ENCODE measurements around the gene CDH13.

Gene CDH13

DNA sequence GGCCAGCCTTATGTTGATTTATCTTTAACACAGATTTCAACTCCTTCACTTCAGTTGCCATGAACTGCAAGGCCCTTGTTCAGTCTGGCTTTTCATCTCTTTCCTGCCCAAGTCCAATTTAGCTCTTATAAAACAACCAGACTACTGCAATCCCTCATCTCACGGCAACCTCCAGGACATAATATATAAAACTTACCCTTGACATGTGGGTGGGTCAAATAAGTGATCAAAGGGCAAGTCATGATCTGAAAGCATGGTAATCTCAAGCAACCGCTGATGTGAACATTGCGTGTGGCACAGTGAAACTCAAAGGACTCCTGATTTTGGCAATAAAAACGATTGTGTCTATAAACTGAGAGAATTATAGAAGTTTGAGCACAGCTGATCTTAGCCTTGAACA, 364.6 kb downstream of the CDH13 start:
- TF ChIP-seq, protein P1, sequence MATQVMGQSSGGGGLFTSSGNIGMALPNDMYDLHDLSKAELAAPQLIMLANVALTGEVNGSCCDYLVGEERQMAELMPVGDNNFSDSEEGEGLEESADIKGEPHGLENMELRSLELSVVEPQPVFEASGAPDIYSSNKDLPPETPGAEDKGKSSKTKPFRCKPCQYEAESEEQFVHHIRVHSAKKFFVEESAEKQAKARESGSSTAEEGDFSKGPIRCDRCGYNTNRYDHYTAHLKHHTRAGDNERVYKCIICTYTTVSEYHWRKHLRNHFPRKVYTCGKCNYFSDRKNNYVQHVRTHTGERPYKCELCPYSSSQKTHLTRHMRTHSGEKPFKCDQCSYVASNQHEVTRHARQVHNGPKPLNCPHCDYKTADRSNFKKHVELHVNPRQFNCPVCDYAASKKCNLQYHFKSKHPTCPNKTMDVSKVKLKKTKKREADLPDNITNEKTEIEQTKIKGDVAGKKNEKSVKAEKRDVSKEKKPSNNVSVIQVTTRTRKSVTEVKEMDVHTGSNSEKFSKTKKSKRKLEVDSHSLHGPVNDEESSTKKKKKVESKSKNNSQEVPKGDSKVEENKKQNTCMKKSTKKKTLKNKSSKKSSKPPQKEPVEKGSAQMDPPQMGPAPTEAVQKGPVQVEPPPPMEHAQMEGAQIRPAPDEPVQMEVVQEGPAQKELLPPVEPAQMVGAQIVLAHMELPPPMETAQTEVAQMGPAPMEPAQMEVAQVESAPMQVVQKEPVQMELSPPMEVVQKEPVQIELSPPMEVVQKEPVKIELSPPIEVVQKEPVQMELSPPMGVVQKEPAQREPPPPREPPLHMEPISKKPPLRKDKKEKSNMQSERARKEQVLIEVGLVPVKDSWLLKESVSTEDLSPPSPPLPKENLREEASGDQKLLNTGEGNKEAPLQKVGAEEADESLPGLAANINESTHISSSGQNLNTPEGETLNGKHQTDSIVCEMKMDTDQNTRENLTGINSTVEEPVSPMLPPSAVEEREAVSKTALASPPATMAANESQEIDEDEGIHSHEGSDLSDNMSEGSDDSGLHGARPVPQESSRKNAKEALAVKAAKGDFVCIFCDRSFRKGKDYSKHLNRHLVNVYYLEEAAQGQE (IDR thresholded peaks at IDR 0.05; ENCODE audit: insufficient read depth in 1 of 2, low read depth in 2 of 2, low read length in 2 of 2), result no peak
- TF ChIP-seq TAF1 (IDR thresholded peaks at IDR 0.05; ENCODE audit: borderline replicate concordance, insufficient read depth, low read length) (no peak), SIN3A (IDR thresholded peaks at IDR 0.05; ENCODE audit: borderline replicate concordance, insufficient read depth, low read length) (no peak), POLR2AphosphoS5 (IDR thresholded peaks at IDR 0.05; ENCODE audit: low read depth, low read length) (no peak), FOXP2 (optimal IDR thresholded peaks at IDR 0.05; ENCODE audit: borderline replicate concordance, extremely low read depth, extremely low read length, insufficient read depth) (no peak)

DNA sequence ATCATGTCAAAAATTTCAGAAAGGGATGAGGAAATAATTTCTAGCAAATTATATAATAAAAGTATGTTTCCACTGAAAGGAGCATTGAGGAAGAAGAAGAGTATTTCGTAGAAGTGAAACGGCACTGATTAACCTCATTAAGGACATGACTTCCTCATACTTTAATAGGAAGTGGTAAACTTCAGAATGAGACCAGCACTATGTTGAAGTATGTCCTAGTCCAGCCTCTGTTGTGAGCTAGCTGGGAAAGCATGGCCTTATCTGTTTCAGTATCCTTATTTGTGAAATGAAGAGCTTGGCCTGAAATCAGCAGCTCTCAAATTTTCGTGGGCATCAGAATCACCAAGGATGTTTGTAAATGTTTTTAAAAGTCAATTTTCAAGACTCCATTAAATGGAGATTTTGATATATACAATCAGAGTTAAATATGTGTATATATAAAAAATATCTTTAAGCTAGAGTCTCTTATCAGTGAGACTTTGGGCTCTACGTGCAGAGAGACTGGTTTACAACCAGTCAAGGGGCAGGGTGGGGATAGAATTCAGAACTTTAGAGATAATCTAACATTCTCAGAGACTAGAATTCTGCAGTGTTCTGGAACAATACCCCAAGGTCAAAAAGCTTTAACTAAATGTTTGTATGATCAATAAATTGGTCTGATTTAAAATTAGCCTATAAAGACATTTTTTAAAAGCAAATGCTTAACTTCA, 365.4 kb downstream of the CDH13 start:
- TF ChIP-seq, protein P1 (IDR thresholded peaks at IDR 0.05; ENCODE audit: insufficient read depth in 1 of 2, low read depth in 2 of 2, low read length in 2 of 2), result no peak
- no peak for TF ChIP-seq TAF1 (IDR thresholded peaks at IDR 0.05; ENCODE audit: borderline replicate concordance, insufficient read depth, low read length)

DNA sequence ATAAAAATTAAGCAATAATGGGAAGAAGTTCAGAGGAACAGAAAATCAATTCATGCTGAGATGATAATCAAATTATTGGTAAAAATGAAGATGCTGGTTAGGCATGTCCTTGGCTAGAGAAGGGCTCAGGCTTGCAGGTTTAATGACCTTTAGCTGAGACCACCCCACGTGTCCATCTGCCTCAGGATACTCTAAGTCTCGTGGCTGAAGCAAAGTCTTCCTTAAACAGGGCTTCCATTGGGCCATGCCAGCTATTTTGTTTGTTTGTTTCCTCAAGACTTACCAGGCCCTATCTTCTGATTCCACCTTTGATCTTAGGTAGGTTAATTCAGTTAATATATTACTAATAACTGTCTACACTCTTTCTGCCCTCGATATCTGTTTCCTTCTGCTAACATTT, 366.0 kb downstream of the CDH13 start:
- no peak for TF ChIP-seq FOXP2 (optimal IDR thresholded peaks at IDR 0.05; ENCODE audit: borderline replicate concordance, extremely low read depth, extremely low read length, insufficient read depth)
- no peak for TF ChIP-seq POLR2AphosphoS5 (IDR thresholded peaks at IDR 0.05; ENCODE audit: low read depth, low read length)
- no peak for TF ChIP-seq SIN3A (IDR thresholded peaks at IDR 0.05; ENCODE audit: borderline replicate concordance, insufficient read depth, low read length)
- TF ChIP-seq TAF1 (IDR thresholded peaks at IDR 0.05; ENCODE audit: borderline replicate concordance, insufficient read depth, low read length), result no peak
- TF ChIP-seq, protein P1 (IDR thresholded peaks at IDR 0.05; ENCODE audit: insufficient read depth in 1 of 2, low read depth in 2 of 2, low read length in 2 of 2), result no peak

DNA sequence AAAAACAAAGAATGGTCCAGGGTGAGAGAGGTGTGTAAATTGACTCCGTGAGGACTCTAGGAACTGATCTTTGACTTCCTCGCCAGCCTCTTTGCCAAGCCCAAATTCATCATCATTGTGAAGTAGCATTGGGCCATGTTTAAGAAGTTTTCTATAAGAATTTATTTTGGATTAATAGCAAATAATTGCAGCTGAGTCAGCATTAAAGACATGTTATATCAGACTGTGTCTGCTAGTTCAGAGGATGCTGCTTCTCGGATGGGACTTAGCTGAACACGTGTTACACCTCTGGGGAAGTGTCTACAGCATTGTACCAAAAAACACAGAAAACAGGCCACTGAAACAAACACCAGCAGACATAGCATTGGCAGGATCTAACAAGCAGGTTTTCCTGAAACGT, 366.6 kb downstream of the CDH13 start:
- no peak for TF ChIP-seq POLR2AphosphoS5 (IDR thresholded peaks at IDR 0.05; ENCODE audit: low read depth, low read length)
- no peak for TF ChIP-seq FOXP2 (optimal IDR thresholded peaks at IDR 0.05; ENCODE audit: borderline replicate concordance, extremely low read depth, extremely low read length, insufficient read depth)
- no peak for TF ChIP-seq TAF1 (IDR thresholded peaks at IDR 0.05; ENCODE audit: borderline replicate concordance, insufficient read depth, low read length)
- no peak for TF ChIP-seq SIN3A (IDR thresholded peaks at IDR 0.05; ENCODE audit: borderline replicate concordance, insufficient read depth, low read length)
- TF ChIP-seq, protein P1 (IDR thresholded peaks at IDR 0.05; ENCODE audit: insufficient read depth in 1 of 2, low read depth in 2 of 2, low read length in 2 of 2), result no peak

DNA sequence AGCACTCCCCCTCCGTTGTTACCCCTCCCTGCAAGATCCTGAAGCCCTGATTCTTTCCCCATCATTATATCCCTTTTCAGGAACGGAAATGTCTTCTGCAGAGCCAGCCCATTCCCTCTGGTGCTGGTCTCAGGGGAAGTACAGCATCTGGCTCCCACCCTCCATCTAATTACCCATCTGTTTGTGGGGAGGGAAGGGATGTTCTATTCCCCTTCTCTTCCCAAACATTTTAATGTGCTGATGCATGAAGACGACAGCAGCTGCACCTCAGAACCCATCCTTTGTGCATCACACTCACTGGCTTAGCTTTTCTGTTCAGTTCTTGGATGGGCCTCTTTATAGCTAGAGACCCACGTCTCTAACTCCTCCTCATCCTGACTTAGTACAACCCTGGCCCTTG, 367.2 kb downstream of the CDH13 start:
- TF ChIP-seq TAF1 (IDR thresholded peaks at IDR 0.05; ENCODE audit: borderline replicate concordance, insufficient read depth, low read length) (no peak), FOXP2 (optimal IDR thresholded peaks at IDR 0.05; ENCODE audit: borderline replicate concordance, extremely low read depth, extremely low read length, insufficient read depth) (no peak), POLR2AphosphoS5 (IDR thresholded peaks at IDR 0.05; ENCODE audit: low read depth, low read length) (no peak), SIN3A (IDR thresholded peaks at IDR 0.05; ENCODE audit: borderline replicate concordance, insufficient read depth, low read length) (no peak)
- TF ChIP-seq, protein P1 (IDR thresholded peaks at IDR 0.05; ENCODE audit: insufficient read depth in 1 of 2, low read depth in 2 of 2, low read length in 2 of 2), result no peak
